HG03159 (cell line): ENCODE measurements around the gene CIBAR2.

Experiments used
- ATAC-seq: cut with Tn5 transposase; IDR thresholded peaks from one replicate; pipeline ENCODE4 v1.9.1; 2021; ENCODE audit warnings: mild to moderate bottlenecking, moderate library complexity; ENCODE audit not compliant: unreplicated experiment

The CIBAR2 gene

GRCh38 chr16:85083051-85083639 lies 29.1 kb downstream of the CIBAR2 start:
- no peak for ATAC-seq

GRCh38 chr16:85082173-85083050 lies 29.9 kb downstream of the CIBAR2 start:
- ATAC-seq: no peak

DNA sequence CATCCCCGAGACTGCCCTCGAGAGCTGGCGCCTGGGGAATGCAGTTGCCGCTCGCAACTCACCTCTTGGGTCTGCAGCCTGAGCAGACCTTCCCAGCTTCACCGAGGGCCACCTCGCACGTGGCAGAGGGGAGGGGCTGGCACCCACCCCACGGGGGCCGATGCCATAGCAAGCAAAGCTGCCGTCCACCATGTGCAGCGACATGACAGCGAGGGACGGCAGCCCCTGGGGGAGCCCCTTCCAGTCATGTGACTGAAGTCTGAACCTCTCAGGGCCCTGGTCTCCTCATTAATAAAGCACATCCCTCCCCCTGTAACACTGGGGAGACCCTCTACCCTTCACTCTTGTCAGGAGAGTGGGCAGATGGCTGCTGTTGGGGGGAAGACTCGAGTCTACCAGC lies 30.5 kb downstream of the CIBAR2 start:
- ATAC-seq: no peak

DNA sequence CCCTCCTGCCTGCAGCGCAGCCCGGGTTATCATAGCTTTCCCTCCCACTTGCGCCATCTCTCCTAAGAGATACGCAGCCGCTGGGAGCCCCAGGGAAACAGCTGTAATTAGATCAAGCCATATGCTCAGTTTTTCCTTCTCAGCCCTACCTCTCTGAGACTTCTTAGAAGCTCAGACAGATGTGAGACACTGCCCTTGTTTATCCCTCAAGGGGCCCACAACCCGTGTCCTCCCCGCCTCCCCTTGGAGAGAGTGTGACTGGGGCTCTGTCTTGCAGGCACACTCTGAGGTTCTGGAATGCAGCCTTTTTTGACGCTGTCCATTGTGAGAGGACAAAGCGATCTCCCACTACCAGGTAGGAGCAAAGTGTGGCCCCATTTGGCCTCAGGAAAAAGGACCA lies 31.2 kb downstream of the CIBAR2 start:
- no peak for ATAC-seq

GRCh38 chr16:85079785-85080570 lies 32.3 kb downstream of the CIBAR2 start:
- ATAC-seq: no peak

DNA sequence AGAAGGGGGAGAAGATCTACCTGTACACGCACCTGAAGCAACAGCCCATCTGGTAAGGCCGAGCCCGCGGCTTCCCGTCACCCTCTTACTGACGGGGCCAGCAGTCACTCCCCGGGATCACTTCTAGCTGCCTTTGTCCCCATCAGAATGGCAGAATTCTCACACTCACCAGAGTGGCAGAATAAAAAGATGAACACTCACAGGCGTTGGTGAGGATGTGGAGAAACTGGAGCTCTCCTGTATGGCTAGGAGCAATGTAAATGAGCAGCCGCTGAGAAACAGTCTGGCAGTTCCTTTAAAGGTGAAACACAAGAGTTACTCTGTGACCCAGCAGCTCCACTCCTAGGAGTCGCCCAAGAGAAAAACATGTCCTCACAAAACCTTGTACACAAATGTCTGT lies 33.3 kb downstream of the CIBAR2 start:
- ATAC-seq: no peak

- no peak for ATAC-seq
These were observed 34.0 kb downstream of the CIBAR2 start for GRCh38 chr16:85078226-85078625.

GRCh38 chr16:85077576-85078125 lies 34.6 kb downstream of the CIBAR2 start:
- no peak for ATAC-seq

- ATAC-seq: no peak
These were observed 35.2 kb downstream of the CIBAR2 start for GRCh38 chr16:85077039-85077438.

DNA sequence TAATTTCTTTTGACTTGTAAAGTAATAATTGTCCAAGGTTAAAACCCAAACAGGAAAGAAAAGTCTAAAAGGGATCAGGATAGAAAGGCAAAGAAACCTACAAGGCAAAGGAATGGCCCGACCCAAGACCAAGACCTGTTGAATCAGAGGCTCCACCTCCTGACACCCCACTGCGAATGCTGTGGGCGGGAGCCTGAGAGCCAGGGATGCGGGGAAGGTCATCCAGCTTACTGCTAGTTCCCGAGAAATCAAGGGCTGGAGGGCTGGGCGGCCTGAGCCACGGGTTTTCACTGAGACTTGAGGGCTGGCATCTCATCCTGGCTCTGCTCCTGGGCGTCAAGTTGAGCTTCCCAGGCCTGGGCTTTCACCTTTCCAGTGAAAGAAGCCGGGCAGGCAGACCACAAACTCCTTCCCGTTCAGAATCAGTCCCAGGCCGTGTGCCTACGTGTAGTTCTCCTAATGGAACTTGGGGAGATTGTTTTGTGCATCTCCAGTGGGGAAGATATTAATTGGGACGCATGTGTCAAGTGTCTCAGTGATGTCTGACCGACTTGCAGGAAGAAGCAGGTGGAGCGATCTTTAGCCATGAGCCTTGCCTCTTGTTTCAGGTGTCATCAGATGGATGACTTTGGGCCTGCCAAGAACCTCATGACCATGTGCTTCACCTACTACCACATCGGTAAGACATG lies 36.9 kb downstream of the CIBAR2 start:
- ATAC-seq: no peak

DNA sequence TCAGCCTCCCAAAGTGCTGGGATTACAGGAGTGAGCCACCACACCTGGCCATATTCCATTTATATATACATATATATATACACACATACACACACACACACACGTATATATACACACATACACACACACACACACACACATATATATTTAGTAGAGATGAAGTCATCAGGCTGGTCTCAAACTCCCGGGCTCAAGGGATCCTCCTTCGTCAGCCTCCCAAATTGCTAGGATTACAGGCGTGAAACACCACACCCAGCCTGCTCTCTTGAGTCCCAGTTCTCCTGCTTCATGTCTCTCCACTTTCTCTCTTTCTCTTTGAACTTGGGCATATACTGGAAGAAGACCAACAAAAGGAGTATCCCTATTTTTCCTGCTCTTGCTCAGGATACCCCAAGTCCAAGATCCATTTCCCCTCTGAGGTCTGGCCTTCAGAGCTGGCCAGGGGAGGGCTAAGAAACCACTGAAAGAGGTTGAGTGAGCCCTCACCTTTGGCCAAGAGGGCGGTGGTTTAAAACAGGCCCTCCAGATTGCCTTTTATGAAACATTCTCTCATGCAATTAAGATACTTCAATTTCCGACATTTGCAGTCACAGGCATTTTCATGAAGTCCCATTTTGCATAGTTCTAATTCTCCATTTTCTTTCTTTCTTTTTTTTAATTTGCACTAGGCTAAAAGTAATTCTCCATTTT lies 37.9 kb downstream of the CIBAR2 start:
- no peak for ATAC-seq

DNA sequence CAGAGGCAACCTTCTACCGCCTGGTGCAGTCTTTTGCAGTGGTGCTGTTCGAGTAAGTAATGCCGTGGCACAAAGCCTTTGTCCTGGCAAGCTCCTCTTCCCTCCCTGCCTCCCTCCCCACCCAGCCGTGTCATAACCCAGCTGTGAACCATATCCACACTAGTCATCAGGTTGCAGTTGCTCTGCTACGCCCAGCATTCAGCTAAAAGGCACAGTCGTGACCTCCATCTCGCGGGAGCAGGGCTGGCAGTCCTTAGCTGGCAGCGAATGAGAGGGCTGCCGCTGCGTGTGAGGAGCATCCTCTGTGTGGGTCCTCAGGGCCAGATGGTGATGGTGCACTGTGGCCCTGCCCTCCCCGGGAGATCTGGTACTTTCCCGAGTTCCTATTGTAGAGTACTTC lies 39.3 kb downstream of the CIBAR2 start:
- no peak for ATAC-seq

GRCh38 chr16:85072076-85072860 lies 40.0 kb downstream of the CIBAR2 start:
- no peak for ATAC-seq

DNA sequence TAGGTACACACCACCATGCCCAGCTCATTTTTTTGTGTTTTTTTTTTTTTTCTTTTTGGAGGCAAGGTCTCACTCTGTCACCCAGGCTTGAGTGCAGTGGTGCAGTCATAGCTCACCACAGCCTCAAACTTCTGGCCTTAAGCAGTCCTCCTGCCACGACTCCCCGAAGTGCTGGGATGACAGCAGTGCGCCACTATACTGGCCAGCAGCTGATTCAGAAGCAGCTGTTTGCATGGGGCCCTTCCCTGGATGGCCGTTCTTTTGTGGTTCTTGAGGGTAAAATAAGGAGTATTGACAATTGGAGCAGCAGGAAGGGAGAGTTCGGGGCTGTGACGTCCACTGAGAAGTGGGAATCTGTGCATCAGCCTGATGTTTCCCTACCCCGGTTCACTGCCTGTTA lies 43.1 kb downstream of the CIBAR2 start:
- no peak for ATAC-seq

- no peak for ATAC-seq
These were observed 43.5 kb downstream of the CIBAR2 start for GRCh38 chr16:85068746-85069145.

DNA sequence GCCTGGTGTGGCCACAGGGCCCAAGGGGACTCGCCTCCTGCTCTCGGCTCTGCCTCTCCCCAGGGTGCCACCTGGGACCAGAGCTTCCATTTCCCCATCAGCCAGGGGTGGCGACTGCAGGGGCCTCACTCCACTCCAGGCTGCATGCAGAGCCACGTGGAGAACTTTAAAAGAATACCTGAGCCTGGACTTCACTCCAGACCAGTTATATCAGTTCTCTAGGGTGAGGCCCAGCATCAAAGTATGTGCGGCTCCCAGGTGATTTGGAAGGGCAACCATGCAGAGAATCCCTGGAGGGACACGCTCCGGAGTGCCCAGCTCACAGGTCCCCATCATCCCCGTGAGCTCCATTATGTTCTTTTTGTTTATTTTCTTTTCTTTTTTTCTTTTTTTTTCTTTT lies 44.8 kb downstream of the CIBAR2 start:
- no peak for ATAC-seq

GRCh38 chr16:85067024-85067423 lies 45.2 kb downstream of the CIBAR2 start:
- ATAC-seq: no peak

DNA sequence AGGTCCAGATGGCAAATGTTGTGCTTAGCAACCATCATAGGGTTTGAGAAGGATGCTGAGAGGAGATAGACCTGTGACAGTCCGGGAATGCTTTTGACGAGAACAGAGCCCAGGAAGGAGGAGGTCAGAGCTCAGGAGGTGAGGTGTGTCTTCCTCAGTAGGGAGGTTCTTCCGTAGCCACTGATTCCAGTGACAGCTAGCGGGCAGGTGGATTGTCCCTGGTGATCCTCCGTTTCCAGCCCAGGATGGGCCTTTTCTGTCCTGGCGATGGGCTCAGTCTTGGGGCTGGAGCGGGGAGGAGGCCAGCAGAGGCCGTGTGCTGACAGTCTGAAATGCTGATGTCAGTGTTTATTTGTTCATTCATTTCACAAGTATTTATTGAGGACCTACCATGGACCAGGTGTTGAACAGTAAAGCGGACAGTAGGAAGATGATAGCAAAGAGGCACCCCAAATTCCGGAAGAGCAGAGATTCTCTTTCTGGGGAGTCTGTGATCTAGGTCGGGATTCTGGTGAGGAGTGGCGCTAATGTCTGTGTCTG lies 45.9 kb downstream of the CIBAR2 start:
- no peak for ATAC-seq

- ATAC-seq: no peak
These were observed 47.2 kb downstream of the CIBAR2 start for GRCh38 chr16:85065099-85065498.
